H1 (cell line): ENCODE results near the gene EGFL6. TPM values are rescaled to one million over a fixed set of nuclear protein-coding genes. Genes with fewer than 3 reads are reported as not detected.

Source experiments
- CTCF ChIA-PET: fragments of 300-600 bp; sonication (Branson Sonifier 250); formaldehyde crosslinking; loops from one replicate; lab custom pipeline; 2021; ENCODE audit not compliant: partially characterized antibody; lab: Charles Lee
- POLR2A ChIA-PET: fragments of 300-600 bp; sonication (Branson Sonifier 250); formaldehyde crosslinking; loops from one replicate; lab custom pipeline; 2021; ENCODE audit warnings: inconsistent platforms; ENCODE audit not compliant: partially characterized antibody; lab: Charles Lee
- DNase-seq, 2 experiments: peaks; one replicate each; pipeline versions ENCODE4 v3.0.0 to v3.0.0-alpha.2; 2010 to 2022; ENCODE audit warnings: low spot score in 2 of 2, low read depth in 1 of 2, mixed read lengths in 1 of 2
- FAIRE-seq: peaks from 2 replicates; lab custom pipeline; 2011; peaks lifted over from hg19 to GRCh38; lab: Jason Lieb, UNC
- H2AFZ ChIP-seq: 2 replicates; pipeline ENCODE4 v1.8.1; 2012; ENCODE audit warnings: low read length, inconsistent platforms
- H2AK5ac ChIP-seq: 2 replicates; pipeline ENCODE4 v1.6.1; 2013; ENCODE audit warnings: low read depth, low read length
- H2BK120ac ChIP-seq: replicated peaks from 2 replicates; pipeline ENCODE3; 2013; ENCODE audit warnings: low read depth, low read length, inconsistent platforms
- H2BK12ac ChIP-seq: 2 replicates; pipeline ENCODE4 v1.6.1; 2013; ENCODE audit warnings: low read depth, low read length
- H2BK15ac ChIP-seq: 2 replicates; pipeline ENCODE4 v1.6.1; 2013; ENCODE audit warnings: low read length
- H2BK20ac ChIP-seq: 2 replicates; pipeline ENCODE4 v1.6.1; 2013; ENCODE audit warnings: low read length
- H2BK5ac ChIP-seq: 2 replicates; pipeline ENCODE4 v1.6.1; 2013; ENCODE audit warnings: low read depth, low read length
- H3K14ac ChIP-seq: 2 replicates; pipeline ENCODE4 v1.6.1; 2013; ENCODE audit warnings: inconsistent platforms; ENCODE audit not compliant: insufficient read length
- H3K18ac ChIP-seq: 2 replicates; pipeline ENCODE4 v1.6.1; 2013; ENCODE audit warnings: low read length; ENCODE audit errors: extremely low read depth
- H3K23ac ChIP-seq: 2 replicates; pipeline ENCODE4 v1.6.1; 2013; ENCODE audit warnings: inconsistent platforms; ENCODE audit not compliant: insufficient read length
- H3K23me2 ChIP-seq: 2 replicates; pipeline ENCODE4 v1.6.1; 2013; ENCODE audit warnings: low read depth, low read length
- H3K27ac ChIP-seq: 2 replicates; pipeline ENCODE4 v1.6.1; 2011; ENCODE audit warnings: low read depth, low read length, inconsistent platforms
- H3K27me3 ChIP-seq, 4 experiments: replicated peaks in 1 of 4; 1 replicate in 1 of 4; 2 replicates in 3 of 4; pipeline versions ENCODE4 v1.6.1 to v1.8.1; 2011 to 2013; ENCODE audit warnings: low read length in 3 of 4, mild to moderate bottlenecking in 3 of 4, inconsistent platforms in 2 of 4, mixed read lengths in 2 of 4, moderate library complexity in 1 of 4; ENCODE audit not compliant: control insufficient read depth in 3 of 4, insufficient read depth in 3 of 4; ENCODE audit errors: extremely low read depth in 1 of 4
- H3K36me3 ChIP-seq, 4 experiments: 2 replicates each; pipeline versions ENCODE4 v1.6.1 to v1.8.1; 2011 to 2013; ENCODE audit warnings: mild to moderate bottlenecking in 4 of 4, low read length in 3 of 4, moderate library complexity in 2 of 4, control low read depth in 1 of 4, inconsistent platforms in 1 of 4; ENCODE audit not compliant: insufficient read depth in 4 of 4, control insufficient read depth in 2 of 4
- H3K4ac ChIP-seq: replicated peaks from 2 replicates; pipeline ENCODE3; 2013; ENCODE audit warnings: low read length, low read depth, mixed read lengths, inconsistent platforms; ENCODE audit not compliant: insufficient read length
- H3K4me1 ChIP-seq, 4 experiments: replicated peaks in 1 of 4; 1 replicate in 1 of 4; 2 replicates in 3 of 4; pipeline versions ENCODE4 v1.6.1 to v1.8.1; 2011 to 2013; ENCODE audit warnings: low read length in 3 of 4, inconsistent platforms in 2 of 4, mixed read lengths in 1 of 4; ENCODE audit not compliant: insufficient read depth in 4 of 4, control insufficient read depth in 3 of 4
- H3K4me2 ChIP-seq, 2 experiments: 2 replicates each; pipeline versions ENCODE4 v1.6.1 to v1.8.1; 2011 to 2013; ENCODE audit warnings: low read depth in 2 of 2, low read length in 2 of 2, control low read depth in 1 of 2, inconsistent platforms in 1 of 2, mild to moderate bottlenecking in 1 of 2; ENCODE audit not compliant: insufficient read depth in 1 of 2
- H3K4me3 ChIP-seq, 4 experiments: fragments of 200-600, 300-600 bp in 1 of 4; sonication (generic), shearing (Covaris generic), sonication (Bioruptor Twin) in 1 of 4; 2 replicates each; pipeline versions ENCODE4 v1.5.1 to v1.8.1; 2011 to 2016; ENCODE audit warnings: low read length in 4 of 4, low read depth in 3 of 4, control low read depth in 2 of 4, inconsistent platforms in 2 of 4, mild to moderate bottlenecking in 2 of 4, mixed read lengths in 1 of 4, moderate library complexity in 1 of 4; ENCODE audit not compliant: insufficient read depth in 2 of 4; ENCODE audit errors: extremely low read depth in 1 of 4
- H3K56ac ChIP-seq: replicated peaks from 2 replicates; pipeline ENCODE3; 2013; ENCODE audit warnings: low read depth, mild to moderate bottlenecking, mixed read lengths, low read length, inconsistent platforms; ENCODE audit not compliant: insufficient read length
- H3K79me1 ChIP-seq: 2 replicates; pipeline ENCODE4 v1.6.1; 2013; ENCODE audit warnings: low read depth, low read length, control low read depth
- H3K79me2 ChIP-seq, 2 experiments: 2 replicates each; pipeline versions ENCODE4 v1.6.1 to v1.8.1; 2012 to 2013; ENCODE audit warnings: low read length in 2 of 2, mild to moderate bottlenecking in 2 of 2, inconsistent platforms in 1 of 2; ENCODE audit not compliant: insufficient read depth in 2 of 2, control insufficient read depth in 1 of 2
- H3K9ac ChIP-seq, 4 experiments: replicated peaks in 1 of 4; 1 replicate in 1 of 4; 2 replicates in 3 of 4; pipeline versions ENCODE4 v1.6.1 to v1.8.1; 2011 to 2013; ENCODE audit warnings: low read depth in 3 of 4, low read length in 3 of 4, control low read depth in 2 of 4, mild to moderate bottlenecking in 2 of 4, moderate library complexity in 2 of 4, inconsistent platforms in 1 of 4; ENCODE audit errors: extremely low read depth in 1 of 4
- H3K9me3 ChIP-seq, 2 experiments: 2 replicates each; pipeline versions ENCODE4 v1.6.1 to v1.8.1; 2012 to 2013; ENCODE audit warnings: mild to moderate bottlenecking in 2 of 2, moderate library complexity in 2 of 2, control low read depth in 1 of 2, inconsistent platforms in 1 of 2, low read depth in 1 of 2, low read length in 1 of 2, mixed read lengths in 1 of 2; ENCODE audit not compliant: insufficient read depth in 2 of 2
- H4K20me1 ChIP-seq, 2 experiments: replicated peaks in 1 of 2; 2 replicates each; pipeline versions ENCODE3 to v1.8.1; 2011 to 2013; ENCODE audit warnings: inconsistent platforms in 2 of 2, low read length in 2 of 2, mild to moderate bottlenecking in 1 of 2; ENCODE audit not compliant: insufficient read depth in 2 of 2, control insufficient read depth in 1 of 2
- H4K5ac ChIP-seq: 2 replicates; pipeline ENCODE4 v1.6.1; 2013; ENCODE audit warnings: low read length, low read depth, mixed read lengths, inconsistent platforms; ENCODE audit not compliant: insufficient read length
- H4K8ac ChIP-seq: 2 replicates; pipeline ENCODE4 v1.8.0; 2013; ENCODE audit warnings: mild to moderate bottlenecking, moderate library complexity, low read length, inconsistent platforms; ENCODE audit not compliant: insufficient read depth; ENCODE audit errors: extremely low read depth
- H4K91ac ChIP-seq: replicated peaks from 2 replicates; pipeline ENCODE3; 2013; ENCODE audit warnings: low read length, mixed read lengths, inconsistent platforms; ENCODE audit not compliant: insufficient read length
- BACH1 ChIP-seq: IDR thresholded peaks from 2 replicates; pipeline ENCODE4 v1.6.1; 2012; ENCODE audit warnings: low read length, improper control_type of control experiment
- SIX5 ChIP-seq: IDR thresholded peaks from 2 replicates; pipeline ENCODE4 v1.6.1; 2011; ENCODE audit warnings: mild to moderate bottlenecking, low read depth, low read length
- SP1 ChIP-seq: IDR thresholded peaks from 2 replicates; pipeline ENCODE4 v1.6.1; 2011; ENCODE audit warnings: low read depth, low read length
- WGBS, 2 experiments: shearing (Covaris generic) in 1 of 2; methylation state at CpG; one replicate each; pipeline versions ENCODE4 v1.1.6 to v1.1.7; 2013 to 2015; ENCODE audit warnings: low lambda C conversion rate in 2 of 2, mixed read lengths in 2 of 2, inconsistent platforms in 1 of 2, low coverage in 1 of 2, missing lambda C conversion rate in 1 of 2; ENCODE audit not compliant: insufficient replicate concordance in 2 of 2, insufficient coverage in 1 of 2, insufficient read length in 1 of 2; ENCODE audit errors: extremely low coverage in 1 of 2, missing lambda C conversion rate in 1 of 2; 5-methylcytosine and 5-hydroxymethylcytosine counted together
- polyA plus RNA-seq, 7 experiments: library from polyadenylated mRNA; depleted of rRNA in 3 of 7; stranded (reverse) in 5 of 7; unstranded in 2 of 7; fragments of >200 nt in 5 of 7; fragments of 200-250 nt in 2 of 7; gene quantifications; 1 replicate in 5 of 7; 2 replicates in 1 of 7; 4 replicates in 1 of 7; pipeline versions ENCODE4 v1.2.1 to v1.2.3, GENCODE V29; 2011 to 2013; ENCODE audit warnings: missing spikeins in 2 of 7, mixed read lengths in 2 of 7
- total RNA-seq: library from RNA; stranded (reverse); fragmentation: NEBNext Ultra II Directional; extraction: Animal tissue kit (Norgen Biotek cat#: 25700); gene quantifications from 2 replicates; pipeline ENCODE4 v1.2.1, GENCODE V29; 2021
- TF ChIP-seq, protein P1 (sequence below): IDR thresholded peaks from 2 replicates; pipeline ENCODE4 v1.6.1; 2011; ENCODE audit warnings: low read depth, mild to moderate bottlenecking, low read length; ENCODE audit not compliant: insufficient read depth

The EGFL6 gene
- total and polyA plus RNA-seq, 2 of the 8 experiments (the other 6 are each of a cell fraction or from before 2014, with no cell fraction given): 0.93 to 1.1 TPM

- Histone ChIP-seq H3K23me2 (no peaks in the 10 kb centered on the region), H4K91ac (no peak overlapping the region), H3K4me1 (no peaks in the 10 kb centered on the region), H3K9ac (no peak overlapping the region), H3K23ac (no peak overlapping the region), H2BK12ac (no peak overlapping the region), H2BK15ac (no peak overlapping the region), H3K56ac (no peak overlapping the region), H3K4me3 (no peak overlapping the region), H3K9me3 (no peaks in the 10 kb centered on the region), H3K14ac (no peak overlapping the region), H2AFZ (no peak overlapping the region), H4K8ac (no peak overlapping the region), H4K5ac (no peak overlapping the region), H3K79me1 (no peaks in the 10 kb centered on the region), H3K27me3 (no peaks in the 10 kb centered on the region), H3K18ac (no peak overlapping the region), H2BK5ac (no peak overlapping the region), H3K4me2 (no peak overlapping the region), H2BK120ac (no peak overlapping the region), H3K4ac (no peak overlapping the region), H3K27ac (no peak overlapping the region), H2AK5ac (no peak overlapping the region), H2BK20ac (no peak overlapping the region), H3K79me2 (no peaks in the 10 kb centered on the region), H4K20me1 (no peaks in the 10 kb centered on the region), H3K36me3 (peaks cover 0 to 3% (median 0%) of the 10 kb centered on the region in 4 experiments; a peak in 4 of 8 replicates)
- TF ChIP-seq SP1 (no peak), BACH1 (no peak), SIX5 (no peak)
- TF ChIP-seq, protein P1, sequence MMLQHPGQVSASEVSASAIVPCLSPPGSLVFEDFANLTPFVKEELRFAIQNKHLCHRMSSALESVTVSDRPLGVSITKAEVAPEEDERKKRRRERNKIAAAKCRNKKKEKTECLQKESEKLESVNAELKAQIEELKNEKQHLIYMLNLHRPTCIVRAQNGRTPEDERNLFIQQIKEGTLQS: no peak
- DNase-seq: no peak
- ChIA-PET CTCF (interaction anchor here (0.9 to 1.5 kb wide), 2 partner anchors 20 to 73 kb away, joined by 3 to 4 read pairs; partner anchors contain the start of genes OFD1 and TRAPPC2), POLR2A (no interaction called here)
- FAIRE-seq: no peak
- 92% methylated on average over 4 of the region's 6 CpGs; no CpG with 5 or more reads in 1 of the 2 experiments for WGBS, 2 experiments
These were observed 92.4 kb downstream of the EGFL6 start for GRCh38 chrX:13661735-13662288.
